GM12891 (cell line): ENCODE data around the gene ZCCHC2.

Source experiments
- DNase-seq: peaks from one replicate; pipeline ENCODE4 v3.0.0; 2011; ENCODE audit warnings: low spot score; ENCODE audit not compliant: insufficient read length
- FAIRE-seq: peaks from 2 replicates; lab custom pipeline; 2011; peaks lifted over from hg19 to GRCh38; lab: Jason Lieb, UNC
- PAX5 ChIP-seq: IDR thresholded peaks from 2 replicates; pipeline ENCODE4 v1.6.1; 2011; ENCODE audit warnings: low read length, moderate library complexity, mild to moderate bottlenecking; ENCODE audit not compliant: insufficient read depth, severe bottlenecking
- POLR2A ChIP-seq: IDR thresholded peaks from 2 replicates; pipeline ENCODE4 v1.6.1; 2011; ENCODE audit warnings: low read depth, low read length, control low read depth
- POLR2AphosphoS5 ChIP-seq: IDR thresholded peaks from 2 replicates; pipeline ENCODE4 v1.6.1; 2011; ENCODE audit warnings: low read depth, low read length, control low read depth
- POU2F2 ChIP-seq: IDR thresholded peaks from 2 replicates; pipeline ENCODE4 v1.6.1; 2011; ENCODE audit warnings: low read depth, mild to moderate bottlenecking, control low read depth, low read length, moderate library complexity
- SPI1 ChIP-seq: IDR thresholded peaks from 2 replicates; pipeline ENCODE4 v1.6.1; 2011; ENCODE audit warnings: low read depth, low read length, control low read depth
- TAF1 ChIP-seq: IDR thresholded peaks from 2 replicates; pipeline ENCODE4 v1.6.1; 2011; ENCODE audit warnings: low read depth, low read length, control low read depth

ZCCHC2 gene

DNA sequence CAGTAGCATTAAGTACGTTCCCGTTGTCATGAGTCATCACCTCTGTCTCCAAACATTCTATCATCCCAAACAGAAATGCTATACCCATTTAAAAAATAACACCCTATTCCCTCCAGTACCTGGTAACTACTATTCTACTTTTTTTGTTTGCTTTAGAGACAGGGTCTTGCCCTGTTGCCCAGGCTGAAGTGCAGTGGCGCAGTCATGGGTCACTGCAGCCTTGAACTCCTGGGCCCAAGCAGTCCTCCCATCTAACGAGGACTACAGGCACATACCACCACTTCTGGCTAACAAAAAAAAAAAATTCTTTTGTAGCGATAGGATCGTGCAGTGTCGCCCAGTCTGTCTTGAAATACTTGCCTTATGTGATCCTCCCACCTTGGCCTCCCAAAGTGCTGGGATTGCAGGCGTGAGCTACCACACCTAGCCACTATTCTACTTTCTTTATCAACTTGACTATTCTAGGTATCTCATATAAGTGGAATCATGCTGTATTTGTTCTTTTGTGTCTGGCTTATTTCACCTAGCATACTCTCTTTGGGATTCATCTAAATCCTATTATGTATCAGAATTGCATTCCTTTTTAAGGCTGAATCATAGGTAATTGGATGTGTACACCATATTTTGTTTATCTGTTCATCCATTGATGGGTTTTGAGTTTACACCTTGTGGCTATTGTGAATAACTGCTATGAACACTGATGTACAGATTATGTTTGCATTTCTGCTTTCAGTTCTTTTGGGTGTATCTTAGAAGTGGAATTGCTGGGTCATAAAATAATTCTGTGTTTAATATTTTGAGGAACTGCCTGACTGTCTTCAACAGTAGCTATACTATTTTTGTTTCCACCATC is 14.4 kb downstream of the ZCCHC2 start:
- TF ChIP-seq TAF1 (no peak), POU2F2 (no peak), PAX5 (no peak), POLR2AphosphoS5 (no peak), POLR2A (no peak), SPI1 (no peak)
- FAIRE-seq (no peak), DNase-seq (no peak)

DNA sequence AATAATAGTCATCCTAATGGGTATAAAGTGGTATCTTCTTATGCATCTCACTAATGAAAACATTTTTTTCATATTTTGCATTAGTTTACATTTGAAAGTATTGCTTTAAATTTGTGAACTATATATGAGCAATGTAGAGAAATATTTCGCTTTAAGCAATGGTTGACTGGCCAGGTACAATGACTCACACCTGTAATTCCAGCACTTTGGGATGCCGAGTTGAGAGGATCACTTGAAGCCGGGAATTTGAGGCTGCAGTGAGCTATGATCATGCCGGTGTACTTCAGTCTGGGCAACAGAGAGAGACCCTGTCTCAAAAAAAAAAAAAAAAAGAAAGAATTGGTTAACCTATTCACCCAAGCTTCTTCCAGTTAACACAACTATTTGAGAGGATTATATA is 15.1 kb downstream of the ZCCHC2 start:
- DNase-seq: no peak
- TF ChIP-seq PAX5 (no peak), POLR2AphosphoS5 (no peak), SPI1 (no peak), TAF1 (no peak), POU2F2 (no peak), POLR2A (no peak)
- FAIRE-seq: no peak

DNA sequence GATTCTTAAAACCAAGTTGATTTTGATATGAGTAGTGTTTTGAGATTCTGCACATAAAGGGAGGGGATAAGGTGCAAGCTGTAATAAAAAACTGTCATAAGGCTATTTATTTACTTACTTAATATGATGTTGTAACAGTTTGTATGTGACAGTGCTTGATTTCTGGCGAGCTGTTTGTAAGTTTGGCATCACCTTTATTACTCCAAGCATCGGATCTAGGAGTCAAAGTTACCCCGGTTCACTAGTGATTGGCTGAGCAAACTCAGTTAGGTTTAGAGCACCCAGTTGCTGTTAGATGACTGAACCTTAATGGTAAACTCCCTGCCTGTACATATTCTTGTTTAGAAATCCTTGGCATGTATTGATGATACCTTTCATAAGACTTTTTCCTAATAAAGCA is 16.1 kb downstream of the ZCCHC2 start:
- DNase-seq: no peak
- FAIRE-seq: no peak
- TF ChIP-seq POU2F2 (no peak), TAF1 (no peak), POLR2A (no peak), SPI1 (no peak), POLR2AphosphoS5 (no peak), PAX5 (no peak)

DNA sequence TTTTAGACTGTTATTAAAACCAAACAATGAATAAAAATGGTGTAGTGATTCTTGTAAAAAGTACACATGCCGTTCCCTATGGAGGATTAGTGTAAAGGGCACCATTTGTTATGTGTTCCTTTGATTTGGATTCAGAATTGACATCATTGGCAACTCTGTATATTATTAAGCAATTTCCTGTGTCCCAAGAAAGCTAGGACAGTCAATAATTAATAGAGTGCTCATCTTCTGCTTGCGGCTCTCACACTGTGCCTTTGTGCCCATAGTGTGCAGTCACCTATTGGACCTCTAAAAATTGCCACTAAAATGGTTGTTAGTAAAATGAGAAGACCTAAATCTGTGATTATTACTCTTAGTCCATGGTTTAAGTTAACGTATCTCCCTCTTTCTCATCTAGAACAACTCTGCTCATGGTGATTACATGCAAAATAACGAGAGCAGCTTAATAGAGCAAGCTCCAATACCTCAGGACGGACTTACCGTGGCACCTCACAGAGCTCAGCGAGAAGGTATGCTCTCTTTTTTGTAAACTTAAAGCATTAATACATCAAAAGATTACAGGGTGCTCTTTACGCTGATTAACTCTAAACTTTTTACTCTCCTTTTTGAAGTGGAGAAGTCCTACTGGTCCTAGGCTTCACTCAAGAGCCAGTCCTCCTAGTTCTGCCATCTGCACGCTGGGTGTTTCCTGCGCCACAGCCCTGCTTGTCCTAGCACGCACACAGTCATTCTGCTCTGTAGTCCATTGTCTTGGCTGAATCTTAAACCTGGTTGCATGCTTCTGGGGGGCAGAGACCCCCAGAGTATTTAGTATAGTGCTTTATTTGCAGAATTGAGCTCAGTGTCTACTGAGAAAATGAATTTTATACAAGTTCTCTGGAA is 16.7 kb downstream of the ZCCHC2 start:
- TF ChIP-seq TAF1: no peak
- no peak for TF ChIP-seq PAX5
- TF ChIP-seq POLR2AphosphoS5: no peak
- TF ChIP-seq SPI1: no peak
- TF ChIP-seq POU2F2: no peak
- no peak for TF ChIP-seq POLR2A
- FAIRE-seq (no peak), DNase-seq (no peak)

DNA sequence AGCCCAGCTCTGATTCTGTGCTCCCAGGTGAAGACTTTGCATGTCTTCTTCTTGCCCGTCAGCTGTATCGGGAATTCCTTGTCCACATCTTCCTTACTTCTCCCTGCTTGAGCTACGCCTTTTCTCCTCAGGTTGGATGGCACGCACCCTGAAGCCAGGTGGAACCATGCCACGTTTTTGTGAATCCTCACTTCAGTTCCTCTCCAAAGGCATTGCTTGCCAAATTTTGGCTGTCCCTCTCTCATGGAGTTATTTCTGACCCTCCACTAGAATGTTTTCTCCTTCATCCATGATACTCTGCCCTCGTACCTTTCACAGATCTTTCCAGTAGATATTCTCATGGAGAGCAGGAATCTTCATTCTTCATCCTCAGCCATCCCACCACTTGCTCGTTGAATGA is 20.2 kb downstream of the ZCCHC2 start:
- DNase-seq: no peak
- FAIRE-seq: no peak
- TF ChIP-seq POU2F2 (no peak), POLR2A (no peak), PAX5 (no peak), POLR2AphosphoS5 (no peak)

DNA sequence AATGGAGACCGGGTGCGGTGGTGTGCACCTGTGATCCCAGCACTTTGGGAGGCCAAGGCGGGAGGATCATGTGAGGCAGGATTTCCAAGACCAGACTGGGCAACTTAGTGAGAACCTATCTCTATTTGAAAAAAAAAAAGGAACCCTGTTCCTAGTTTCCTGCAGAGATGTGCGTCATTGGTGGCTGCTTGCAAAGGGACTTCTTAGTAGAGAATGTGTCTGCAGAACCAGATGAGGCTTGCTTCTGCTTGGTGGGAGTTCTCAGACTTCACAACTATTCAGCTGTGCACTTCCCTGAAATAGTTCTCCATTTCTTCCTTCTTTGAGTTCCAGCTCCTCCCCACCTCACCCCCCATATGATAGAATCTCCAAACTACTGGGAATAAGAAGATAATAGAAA is 22.3 kb downstream of the ZCCHC2 start:
- no peak for FAIRE-seq
- DNase-seq: no peak
- TF ChIP-seq POU2F2 (no peak), POLR2AphosphoS5 (no peak), POLR2A (no peak), SPI1 (no peak), PAX5 (no peak), TAF1 (no peak)

- no peak for DNase-seq
- TF ChIP-seq PAX5 (no peak), POLR2A (no peak), POLR2AphosphoS5 (no peak), TAF1 (no peak), SPI1 (no peak), POU2F2 (no peak)
- FAIRE-seq: no peak
These were observed 26.9 kb downstream of the ZCCHC2 start for GRCh38 chr18:62549755-62550154.

DNA sequence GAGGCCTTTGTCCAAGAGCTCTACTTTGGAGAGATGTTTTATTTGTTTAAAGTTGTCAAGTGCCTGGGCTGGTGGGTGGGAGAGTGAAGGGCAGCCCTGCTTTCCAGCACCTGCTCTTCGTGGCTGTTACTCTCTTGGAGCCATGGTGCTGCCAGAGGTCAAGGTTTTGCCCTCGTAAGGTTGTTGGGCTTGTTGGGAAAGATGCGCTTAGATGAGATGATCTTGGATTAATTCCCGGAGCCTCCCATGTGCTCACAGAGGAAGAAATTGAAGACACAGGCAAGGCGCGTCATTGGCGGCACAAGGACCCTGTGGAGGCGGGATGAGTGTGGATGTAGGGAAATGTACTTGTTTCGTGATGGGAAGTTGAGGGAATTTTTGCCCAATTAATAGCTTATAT is 27.9 kb downstream of the ZCCHC2 start:
- no peak for FAIRE-seq
- no peak for TF ChIP-seq POLR2A
- no peak for TF ChIP-seq TAF1
- TF ChIP-seq POU2F2: no peak
- TF ChIP-seq SPI1: no peak
- no peak for TF ChIP-seq POLR2AphosphoS5
- DNase-seq: no peak

DNA sequence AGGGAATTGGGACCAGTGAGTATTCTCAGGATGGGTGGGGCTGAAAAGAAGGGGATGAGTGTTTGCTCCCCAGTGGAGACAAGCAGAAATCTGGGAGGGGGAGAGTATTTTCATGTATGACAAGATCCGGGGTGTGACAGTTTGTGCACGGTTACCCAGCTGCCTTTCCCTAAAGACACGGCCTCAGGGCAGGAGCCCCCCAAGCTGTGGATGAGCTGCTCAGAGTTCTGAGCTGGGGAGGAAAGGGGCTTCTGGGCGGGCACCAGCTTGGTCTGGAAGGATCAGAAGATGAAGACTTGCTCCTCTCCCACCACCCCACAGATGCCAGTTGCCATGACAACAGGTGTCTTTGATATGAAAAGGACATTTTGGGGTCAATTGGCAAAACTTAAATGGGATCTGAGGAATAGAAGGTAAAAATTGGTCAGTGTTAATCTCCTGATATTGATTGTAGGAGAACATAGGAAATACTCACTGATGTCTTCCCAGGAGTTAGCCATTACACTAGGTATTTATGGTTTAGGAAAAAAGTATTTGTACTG is 29.2 kb downstream of the ZCCHC2 start:
- TF ChIP-seq POLR2A (no peak), POU2F2 (no peak), TAF1 (no peak), POLR2AphosphoS5 (no peak), SPI1 (no peak), PAX5 (no peak)
- no peak for FAIRE-seq
- DNase-seq: no peak
